Measurements from ENCODE around the gene DNAH14. TPM values are rescaled to one million over a fixed set of nuclear protein-coding genes. Genes with fewer than 3 reads are reported as not detected.

Gene DNAH14
- total and polyA plus RNA-seq, 2 of the 13 experiments (the other 11 are each of a cell fraction or from before 2014, with no cell fraction given): 4.5 to 27.5 TPM

GRCh38 chr1:225209153-225209552, 279.7 kb downstream of the DNAH14 start (continued):
- TF ChIP-seq ZBTB37 (CRISPR knock-in tag; IDR thresholded peaks at IDR 0.05) (0 out of 2 replicates have a peak, but pooled peaks have one; percentile 22), HCFC1 (IDR thresholded peaks at IDR 0.05; ENCODE audit: low read depth, low read length) (no peak), HBP1 (CRISPR knock-in tag; IDR thresholded peaks at IDR 0.05; ENCODE audit: low read depth) (no peak), MTA1 (CRISPR knock-in tag; IDR thresholded peaks at IDR 0.05; ENCODE audit: borderline replicate concordance) (no peak), DMTF1 (CRISPR knock-in tag; IDR thresholded peaks at IDR 0.05) (no peak), ZSCAN22 (CRISPR knock-in tag; IDR thresholded peaks at IDR 0.05) (no peak), GPBP1L1 (CRISPR knock-in tag; IDR thresholded peaks at IDR 0.05) (no peak), ZSCAN29 (CRISPR knock-in tag; conservative IDR thresholded peaks at IDR 0.05) (no peak), RBM22 (optimal IDR thresholded peaks at IDR 0.05; ENCODE audit: low read length) (no peak), DR1 (CRISPR knock-in tag; IDR thresholded peaks at IDR 0.05) (no peak), HDAC1 (CRISPR knock-in tag; IDR thresholded peaks at IDR 0.05) (peak; percentile 46; the same call in 1 of the 2 replicates), ZNF772 (CRISPR knock-in tag; IDR thresholded peaks at IDR 0.05) (no peak), NFE2 (CRISPR knock-in tag; IDR thresholded peaks at IDR 0.05) (no peak), ZNF703 (CRISPR knock-in tag; IDR thresholded peaks at IDR 0.05; ENCODE audit: borderline replicate concordance) (no peak), ZNF232 (CRISPR knock-in tag; IDR thresholded peaks at IDR 0.05; ENCODE audit: borderline replicate concordance) (no peak), DBP (CRISPR knock-in tag; IDR thresholded peaks at IDR 0.05; ENCODE audit: not compliant biosample characterization) (no peak), HNRNPK (IDR thresholded peaks at IDR 0.05; ENCODE audit: low read depth, low read length, poor library complexity, severe bottlenecking) (no peak), ZBTB39 (CRISPR knock-in tag; IDR thresholded peaks at IDR 0.05) (no peak), TRIM22 (IDR thresholded peaks at IDR 0.05) (no peak), ZNF282 (IDR thresholded peaks at IDR 0.05; ENCODE audit: partially characterized antibody) (no peak)
